ENCODE measurements around the gene PWWP2B. TPM values are rescaled to one million over a fixed set of nuclear protein-coding genes. Genes with fewer than 3 reads are reported as not detected.
"Not testable (repeated sequence)": the region's sequence is repeated elsewhere in the genome, so short reads cannot be mapped to it uniquely, and the experiment has no call there.

Gene PWWP2B
- total RNA-seq, 1 donor from 2014 or later, result 24.2 TPM

DNA sequence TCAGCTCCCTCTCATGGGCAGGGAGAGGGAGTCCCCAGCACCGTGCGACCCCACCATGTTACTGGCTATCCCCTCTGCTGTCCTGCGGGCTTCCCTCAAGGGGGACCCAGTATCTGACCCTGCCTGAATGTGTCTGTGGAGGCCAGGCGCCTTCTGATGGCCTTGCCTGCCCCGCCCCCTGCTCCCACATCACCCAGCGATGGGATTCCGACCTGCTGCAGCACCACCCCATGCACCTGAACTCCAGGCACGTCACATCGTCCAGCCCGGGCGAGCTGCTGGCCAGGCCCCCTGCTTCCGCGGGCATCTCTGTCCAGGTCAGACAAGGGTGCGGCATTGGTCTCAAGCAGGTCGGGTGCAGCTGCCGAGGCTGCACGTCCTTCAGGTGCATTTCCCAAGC lies 46.1 kb upstream of the PWWP2B start:
- Mint-ChIP-seq H3K4me1 (no peaks in the 10 kb centered on the region), H3K4me3 (no peak overlapping the region), H3K27ac (no peak overlapping the region), H3K27me3 (ENCODE audit: low read depth) (no peaks in the 10 kb centered on the region), H3K9me3 (no peaks in the 10 kb centered on the region), H3K36me3 (peaks cover 2% of the 10 kb centered on the region)
- no peak for DNase-seq (ENCODE audit: low spot score in 2 of 2, unreplicated experiment in 2 of 2)
- no peak for TF ChIP-seq CTCF (IDR thresholded peaks at IDR 0.05; ENCODE audit: unreplicated experiment)

DNA sequence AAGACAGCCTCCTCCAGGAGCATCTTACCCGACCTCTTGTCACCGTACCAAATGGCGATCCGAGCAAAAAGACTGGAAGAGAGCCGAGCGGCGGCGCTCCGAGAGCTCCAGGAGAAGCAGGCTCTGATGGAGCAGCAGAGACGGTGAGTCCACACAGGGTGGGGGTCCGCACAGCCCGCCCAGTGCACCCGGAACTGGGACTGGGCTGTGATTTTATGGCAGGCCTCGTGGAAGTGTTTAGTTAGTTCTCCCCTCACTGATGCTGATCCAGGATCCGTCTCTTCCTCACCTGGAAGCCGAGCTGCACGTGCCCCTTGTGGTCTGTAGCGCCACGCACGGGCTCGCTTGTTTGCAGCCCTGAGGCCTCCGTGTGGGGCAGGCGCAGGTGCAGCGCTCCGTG lies 45.4 kb upstream of the PWWP2B start:
- no peaks in the 10 kb centered on the region for H3K4me1 Mint-ChIP-seq
- no peak for DNase-seq (ENCODE audit: low spot score in 2 of 2, unreplicated experiment in 2 of 2)
- no peak for TF ChIP-seq CTCF (IDR thresholded peaks at IDR 0.05; ENCODE audit: unreplicated experiment)
- H3K27me3 Mint-ChIP-seq (ENCODE audit: low read depth), result no peaks in the 10 kb centered on the region
- no peak overlapping the region for H3K4me3 Mint-ChIP-seq
- peaks cover under 1% of the 10 kb centered on the region for H3K36me3 Mint-ChIP-seq
- H3K27ac Mint-ChIP-seq, result no peak overlapping the region
- no peaks in the 10 kb centered on the region for H3K9me3 Mint-ChIP-seq

DNA sequence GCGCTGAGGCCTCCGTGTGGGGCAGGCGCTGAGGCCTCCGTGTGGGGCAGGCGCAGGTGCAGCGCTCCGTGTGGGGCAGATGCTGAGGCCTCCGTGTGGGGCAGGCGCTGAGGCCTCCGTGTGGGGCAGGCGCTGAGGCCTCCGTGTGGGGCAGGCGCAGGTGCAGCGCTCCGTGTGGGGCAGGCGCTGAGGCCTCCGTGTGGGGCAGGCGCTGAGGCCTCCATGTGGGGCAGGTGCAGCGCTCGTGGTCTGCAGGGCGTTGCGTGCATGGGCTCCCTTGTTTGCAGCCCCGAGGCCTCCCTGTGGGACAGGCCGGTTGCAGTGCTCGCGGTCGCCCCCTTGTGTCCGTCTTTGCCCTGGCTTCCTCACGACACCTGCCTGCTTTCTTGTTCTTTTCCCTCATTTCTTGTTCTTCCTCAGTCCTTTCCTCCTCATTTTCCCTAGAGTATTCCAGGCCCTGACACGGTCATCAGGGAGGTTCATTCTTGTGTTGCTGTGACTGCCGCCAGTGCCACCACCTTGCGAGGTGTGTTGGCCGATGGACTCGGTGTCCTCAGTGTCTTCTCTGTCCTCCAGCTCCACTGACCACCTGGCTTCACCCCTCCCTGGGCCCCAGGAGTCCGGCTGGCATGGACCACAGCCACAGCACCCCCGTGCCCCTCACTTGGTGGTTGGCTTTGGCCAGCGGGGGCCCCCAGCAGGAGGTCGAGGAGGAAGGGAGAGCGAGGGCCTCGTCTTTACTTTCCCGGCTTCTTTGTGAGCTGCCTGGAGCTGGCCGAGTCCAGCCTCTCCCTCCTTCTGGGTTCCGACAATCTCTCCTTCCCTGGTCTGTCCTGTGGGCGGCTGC lies 44.3 kb upstream of the PWWP2B start:
- H3K27ac Mint-ChIP-seq; H3K4me1 Mint-ChIP-seq; H3K9me3 Mint-ChIP-seq; H3K36me3 Mint-ChIP-seq; H3K27me3 Mint-ChIP-seq (ENCODE audit: low read depth); H3K4me3 Mint-ChIP-seq: not testable (repeated sequence)
- TF ChIP-seq CTCF (IDR thresholded peaks at IDR 0.05; ENCODE audit: unreplicated experiment), result peak; percentile 68
- DNase-seq (ENCODE audit: low spot score in 2 of 2, unreplicated experiment in 2 of 2), result peak; percentile 58 to 85

GRCh38 chr10:132353456-132354355 lies 43.3 kb upstream of the PWWP2B start:
- Mint-ChIP-seq H3K4me1 (no peaks in the 10 kb centered on the region), H3K36me3 (peaks cover 3% of the 10 kb centered on the region), H3K27me3 (ENCODE audit: low read depth) (no peaks in the 10 kb centered on the region), H3K4me3 (no peak overlapping the region), H3K9me3 (no peaks in the 10 kb centered on the region), H3K27ac (no peak overlapping the region)
- TF ChIP-seq CTCF (IDR thresholded peaks at IDR 0.05; ENCODE audit: unreplicated experiment), result no peak
- no peak for DNase-seq (ENCODE audit: low spot score in 2 of 2, unreplicated experiment in 2 of 2)

DNA sequence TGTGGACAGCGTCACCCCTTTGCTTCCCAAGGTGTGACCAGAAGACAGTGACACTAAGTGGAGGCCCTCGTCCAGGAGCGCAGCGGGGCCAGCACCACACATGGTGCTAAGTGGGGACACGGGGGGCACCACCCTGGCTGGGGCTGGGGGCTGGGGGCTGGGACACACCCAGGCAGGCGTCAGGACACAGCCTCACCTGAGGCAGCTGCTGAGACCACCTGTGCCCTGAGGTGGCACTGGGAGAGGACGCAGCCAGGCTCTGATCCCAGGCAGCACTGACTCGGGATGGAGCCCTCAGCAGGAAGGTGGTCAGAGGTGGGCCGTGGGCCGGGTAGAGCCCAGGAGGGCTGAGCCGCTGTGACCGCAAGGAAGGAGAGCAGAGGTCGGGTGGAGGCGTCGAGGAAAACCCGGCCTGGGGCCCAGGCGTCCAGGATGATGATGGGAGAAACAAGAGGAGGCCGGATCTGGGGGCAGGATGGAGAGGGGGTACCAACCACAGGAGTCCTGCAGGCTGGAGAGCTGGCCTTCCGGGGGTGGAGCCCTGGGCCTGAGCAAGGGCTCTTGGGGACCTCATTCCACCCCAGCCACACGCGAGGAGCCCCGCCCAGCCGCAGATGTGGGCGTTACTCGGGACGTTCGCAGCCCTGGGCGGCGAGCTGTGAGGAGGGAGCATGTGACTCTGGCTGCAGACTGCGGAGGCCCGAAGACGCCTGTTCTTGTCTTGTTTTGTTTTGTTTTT lies 42.5 kb upstream of the PWWP2B start:
- H3K9me3 Mint-ChIP-seq, result no peaks in the 10 kb centered on the region
- no peak overlapping the region for H3K27ac Mint-ChIP-seq
- H3K36me3 Mint-ChIP-seq, result peaks cover 3% of the 10 kb centered on the region
- no peak overlapping the region for H3K4me3 Mint-ChIP-seq
- no peak for TF ChIP-seq CTCF (IDR thresholded peaks at IDR 0.05; ENCODE audit: unreplicated experiment)
- no peak for DNase-seq (ENCODE audit: low spot score in 2 of 2, unreplicated experiment in 2 of 2)
- H3K4me1 Mint-ChIP-seq, result no peaks in the 10 kb centered on the region
- H3K27me3 Mint-ChIP-seq (ENCODE audit: low read depth), result no peaks in the 10 kb centered on the region
